Uterus (tissue), 4 donors: ENCODE data around the gene TTYH1. TPM values are rescaled to one million over a fixed set of nuclear protein-coding genes. Genes with fewer than 3 reads are reported as not detected.

Experiments used
- DNase-seq, 2 donors: peaks; one replicate each; pipeline ENCODE4 v3.0.0-alpha.2; 2019 to 2020
- H3K27ac ChIP-seq, 2 donors: fragments of 200-600 bp; sonication (generic); 1 replicate in 1 of 2; 2 replicates in 1 of 2; pipeline ENCODE4 v1.5.1; 2016 to 2018
- H3K27me3 ChIP-seq, 2 donors: fragments of 200-600 bp; sonication (generic); one replicate each; pipeline ENCODE4 v1.5.1; 2018 to 2019; ENCODE audit warnings: control low read depth in 1 of 2
- H3K36me3 ChIP-seq, 2 donors: fragments of 200-600 bp; sonication (generic); one replicate each; pipeline ENCODE4 v1.5.1; 2019; ENCODE audit warnings: control low read depth in 1 of 2
- H3K4me1 ChIP-seq, 2 donors: fragments of 200-600 bp; sonication (generic); one replicate each; pipeline ENCODE4 v1.5.1; 2018 to 2019; ENCODE audit warnings: control low read depth in 1 of 2
- H3K4me3 ChIP-seq, 2 donors: fragments of 200-600 bp; sonication (generic); 1 replicate in 1 of 2; 2 replicates in 1 of 2; pipeline ENCODE4 v1.5.1; 2018 to 2019; ENCODE audit warnings: mild to moderate bottlenecking in 1 of 2
- H3K9me3 ChIP-seq, 2 donors: fragments of 200-600 bp; sonication (generic); one replicate each; pipeline ENCODE4 v1.5.1; 2019; ENCODE audit warnings: control low read depth in 1 of 2
- POLR2A ChIP-seq, 2 donors: fragments of 450-650 bp; IDR thresholded peaks; one replicate each; pipeline ENCODE4 v1.6.1; 2016; ENCODE audit warnings: antibody characterized with exemption in 2 of 2, mild to moderate bottlenecking in 1 of 2, moderate library complexity in 1 of 2
- intact Hi-C: fragments of 100-400 bp; cut with DNase I; formaldehyde crosslinking; loops from one replicate; pipeline ENCODE4 v1.15.1; 2023; ENCODE audit warnings: low total_unique reads
- total RNA-seq, 4 donors: library from RNA; depleted of rRNA in 3 of 4; stranded (reverse); fragments of >200 nt in 3 of 4; gene quantifications; one replicate each; pipeline versions ENCODE4 v1.1.0 to v1.2.4, GENCODE V29; 2014 to 2023
- TF ChIP-seq, protein P1 (sequence below), 4 experiments: fragments of 200-600 bp in 2 of 4; fragments of 450-650 bp in 2 of 4; sonication (generic) in 2 of 4; IDR thresholded peaks; one replicate each; pipeline ENCODE4 v1.5.1; 2016 to 2019; ENCODE audit warnings: antibody characterized with exemption in 4 of 4, mild to moderate bottlenecking in 2 of 4, moderate library complexity in 1 of 4
- donor health status: DM: yes; HTN: yes; CAD: no.

Gene TTYH1
- total RNA-seq, 4 donors from 2014 or later: 1.9 to 10.2 TPM; not detected in 2

DNA sequence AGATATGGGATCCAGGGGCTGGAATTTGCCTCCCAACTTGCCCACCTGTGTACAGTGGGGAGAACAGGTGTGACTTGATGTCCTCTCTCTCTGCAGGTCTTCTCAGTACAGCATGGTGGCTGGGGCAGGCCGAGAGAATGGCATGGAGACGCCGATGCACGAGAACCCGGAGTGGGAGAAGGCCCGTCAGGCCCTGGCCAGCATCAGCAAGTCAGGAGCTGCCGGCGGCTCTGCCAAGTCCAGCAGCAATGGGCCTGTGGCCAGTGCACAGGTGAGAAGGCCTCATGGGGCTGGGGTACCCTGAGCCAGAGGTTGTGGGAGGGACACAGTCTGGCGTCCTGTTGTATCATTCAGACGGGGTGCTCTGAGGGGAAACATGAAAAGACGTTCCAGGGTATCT lies 36.7 kb downstream of the TTYH1 start:
- H3K36me3 ChIP-seq: no peaks in the 10 kb centered on the region
- peaks cover 11 to 20% of the 10 kb centered on the region in 2 donors for H3K4me1 ChIP-seq
- H3K27ac ChIP-seq: no peak overlapping the region
- intact Hi-C loops: no loop called here
- no peak for DNase-seq
- H3K27me3 ChIP-seq: no peaks in the 10 kb centered on the region
- no peaks in the 10 kb centered on the region for H3K9me3 ChIP-seq
- no peak overlapping the region for H3K4me3 ChIP-seq
- TF ChIP-seq POLR2A (IDR thresholded peaks at IDR 0.05): no peak
- TF ChIP-seq, protein P1, sequence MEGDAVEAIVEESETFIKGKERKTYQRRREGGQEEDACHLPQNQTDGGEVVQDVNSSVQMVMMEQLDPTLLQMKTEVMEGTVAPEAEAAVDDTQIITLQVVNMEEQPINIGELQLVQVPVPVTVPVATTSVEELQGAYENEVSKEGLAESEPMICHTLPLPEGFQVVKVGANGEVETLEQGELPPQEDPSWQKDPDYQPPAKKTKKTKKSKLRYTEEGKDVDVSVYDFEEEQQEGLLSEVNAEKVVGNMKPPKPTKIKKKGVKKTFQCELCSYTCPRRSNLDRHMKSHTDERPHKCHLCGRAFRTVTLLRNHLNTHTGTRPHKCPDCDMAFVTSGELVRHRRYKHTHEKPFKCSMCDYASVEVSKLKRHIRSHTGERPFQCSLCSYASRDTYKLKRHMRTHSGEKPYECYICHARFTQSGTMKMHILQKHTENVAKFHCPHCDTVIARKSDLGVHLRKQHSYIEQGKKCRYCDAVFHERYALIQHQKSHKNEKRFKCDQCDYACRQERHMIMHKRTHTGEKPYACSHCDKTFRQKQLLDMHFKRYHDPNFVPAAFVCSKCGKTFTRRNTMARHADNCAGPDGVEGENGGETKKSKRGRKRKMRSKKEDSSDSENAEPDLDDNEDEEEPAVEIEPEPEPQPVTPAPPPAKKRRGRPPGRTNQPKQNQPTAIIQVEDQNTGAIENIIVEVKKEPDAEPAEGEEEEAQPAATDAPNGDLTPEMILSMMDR (IDR thresholded peaks at IDR 0.05): no peak

DNA sequence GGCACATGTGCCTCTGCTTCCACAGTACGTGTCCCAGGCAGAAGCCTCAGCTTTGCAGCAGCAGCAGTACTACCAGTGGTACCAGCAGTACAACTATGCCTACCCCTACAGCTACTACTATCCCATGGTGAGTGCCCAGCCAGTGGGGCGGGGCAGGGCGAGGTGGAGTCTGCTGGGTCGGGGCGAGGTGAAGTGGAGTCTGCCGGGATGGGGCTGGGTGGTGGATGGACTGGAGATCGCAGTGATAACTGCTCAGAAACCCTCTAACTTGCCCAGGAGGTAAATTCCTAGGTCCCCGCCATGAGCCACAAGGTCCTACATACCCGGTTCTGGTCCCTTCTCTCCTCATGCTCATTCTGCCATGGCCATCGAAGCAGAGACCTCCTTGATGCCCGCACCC lies 37.4 kb downstream of the TTYH1 start:
- Histone ChIP-seq H3K4me1 (peaks cover 11 to 17% of the 10 kb centered on the region in 2 donors), H3K27me3 (no peaks in the 10 kb centered on the region), H3K36me3 (no peaks in the 10 kb centered on the region), H3K4me3 (no peak overlapping the region), H3K27ac (no peak overlapping the region), H3K9me3 (no peaks in the 10 kb centered on the region)
- TF ChIP-seq, protein P1 (IDR thresholded peaks at IDR 0.05): no peak
- TF ChIP-seq POLR2A (IDR thresholded peaks at IDR 0.05): no peak
- intact Hi-C loops: no loop called here
- no peak for DNase-seq

- no peaks in the 10 kb centered on the region for H3K9me3 ChIP-seq
- no peaks in the 10 kb centered on the region for H3K36me3 ChIP-seq
- intact Hi-C loops: no loop called here
- no peaks in the 10 kb centered on the region for H3K27me3 ChIP-seq
- TF ChIP-seq POLR2A (IDR thresholded peaks at IDR 0.05): no peak
- no peak for DNase-seq
- H3K4me1 ChIP-seq: peaks cover 11 to 15% of the 10 kb centered on the region in 2 donors
- no peak overlapping the region for H3K4me3 ChIP-seq
- no peak overlapping the region for H3K27ac ChIP-seq
Observed at GRCh38 chr19:54453921-54454780, 38.9 kb downstream of the TTYH1 start.

DNA sequence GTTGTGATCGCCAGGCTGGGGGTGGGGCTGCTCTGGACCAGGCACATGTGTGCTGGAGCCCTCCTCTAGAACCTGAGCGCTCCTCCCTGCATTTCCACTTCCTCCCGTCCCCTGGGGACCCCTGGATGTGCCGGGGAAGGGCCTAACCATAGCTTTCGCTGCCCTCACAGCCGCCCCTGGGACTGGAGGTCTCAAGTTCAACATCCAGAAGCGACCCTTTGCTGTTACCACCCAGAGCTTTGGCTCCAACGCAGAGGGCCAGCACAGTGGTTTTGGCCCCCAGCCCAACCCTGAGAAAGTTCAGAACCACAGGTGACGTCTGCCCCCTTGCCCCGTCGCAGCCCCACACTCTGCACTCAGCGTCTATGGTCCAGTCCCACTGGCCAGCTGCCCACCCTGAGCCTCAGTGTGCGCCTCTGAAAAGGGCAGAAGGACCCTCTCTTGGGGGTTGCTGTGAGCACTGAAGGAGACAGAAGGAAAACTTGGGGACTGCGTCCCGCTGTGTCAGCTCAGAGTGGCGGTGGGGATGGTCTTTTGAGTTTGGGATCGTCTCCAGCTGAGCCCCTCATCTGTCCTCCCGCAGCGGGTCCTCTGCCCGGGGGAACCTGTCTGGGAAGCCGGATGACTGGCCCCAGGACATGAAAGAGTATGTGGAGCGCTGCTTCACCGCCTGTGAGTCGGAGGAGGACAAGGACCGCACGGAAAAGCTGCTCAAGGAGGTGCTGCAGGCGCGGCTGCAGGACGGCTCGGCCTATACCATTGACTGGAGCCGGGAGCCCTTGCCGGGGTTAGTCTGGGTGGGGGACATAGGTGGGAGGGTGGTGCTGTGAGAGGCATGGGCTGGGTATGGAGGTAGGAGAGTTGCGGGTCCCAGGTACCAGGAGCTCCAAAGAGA lies 39.8 kb downstream of the TTYH1 start:
- no peak for DNase-seq
- Histone ChIP-seq H3K4me1 (peaks cover 11 to 13% of the 10 kb centered on the region in 2 donors), H3K27ac (no peak overlapping the region), H3K36me3 (no peaks in the 10 kb centered on the region), H3K27me3 (no peaks in the 10 kb centered on the region), H3K4me3 (no peak overlapping the region), H3K9me3 (no peaks in the 10 kb centered on the region)
- TF ChIP-seq, protein P1 (IDR thresholded peaks at IDR 0.05): no peak
- no peak for TF ChIP-seq POLR2A (IDR thresholded peaks at IDR 0.05)
- intact Hi-C loops: no loop called here

DNA sequence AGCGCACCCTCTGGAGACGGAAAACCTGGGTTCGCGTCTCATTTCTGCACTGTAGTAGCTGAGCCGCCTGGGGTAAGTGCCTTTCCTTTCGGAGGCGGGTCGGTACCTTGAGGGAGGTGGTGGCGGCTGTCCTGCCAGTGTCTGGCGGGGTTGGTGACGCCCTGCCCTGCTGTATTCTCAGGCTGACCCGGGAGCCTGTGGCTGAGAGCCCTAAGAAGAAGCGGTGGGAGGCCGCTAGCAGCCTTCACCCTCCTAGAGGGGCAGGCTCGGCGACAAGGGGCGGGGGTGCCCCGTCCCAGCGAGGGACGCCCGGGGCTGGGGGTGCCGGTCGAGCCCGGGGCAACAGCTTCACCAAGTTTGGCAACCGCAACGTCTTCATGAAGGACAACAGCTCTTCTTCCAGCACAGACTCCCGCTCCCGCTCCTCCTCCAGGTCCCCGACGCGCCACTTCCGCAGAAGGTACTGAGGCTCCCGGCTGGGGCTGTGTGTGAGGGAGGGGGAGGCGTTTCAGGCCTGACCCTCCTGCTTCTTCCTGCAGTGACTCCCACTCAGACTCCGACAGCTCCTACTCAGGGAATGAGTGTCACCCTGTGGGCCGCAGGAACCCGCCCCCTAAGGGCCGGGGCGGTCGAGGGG lies 40.6 kb downstream of the TTYH1 start:
- H3K9me3 ChIP-seq: no peaks in the 10 kb centered on the region
- TF ChIP-seq, protein P1 (IDR thresholded peaks at IDR 0.05): no peak
- TF ChIP-seq POLR2A (IDR thresholded peaks at IDR 0.05): no peak
- no peak overlapping the region for H3K27ac ChIP-seq
- DNase-seq: no peak
- no peak overlapping the region for H3K4me3 ChIP-seq
- H3K36me3 ChIP-seq: no peaks in the 10 kb centered on the region
- intact Hi-C loops: no loop called here
- H3K4me1 ChIP-seq: peaks cover 4 to 7% of the 10 kb centered on the region in 2 donors
- H3K27me3 ChIP-seq: no peaks in the 10 kb centered on the region
